GM10847 (cell line): ENCODE measurements around the gene AVP.

ENCODE experiments used
- POLR2A ChIP-seq: IDR thresholded peaks from 2 replicates; pipeline ENCODE4 v1.6.1; 2011; ENCODE audit not compliant: insufficient read length; ENCODE audit errors: extremely low read depth

Gene AVP

DNA sequence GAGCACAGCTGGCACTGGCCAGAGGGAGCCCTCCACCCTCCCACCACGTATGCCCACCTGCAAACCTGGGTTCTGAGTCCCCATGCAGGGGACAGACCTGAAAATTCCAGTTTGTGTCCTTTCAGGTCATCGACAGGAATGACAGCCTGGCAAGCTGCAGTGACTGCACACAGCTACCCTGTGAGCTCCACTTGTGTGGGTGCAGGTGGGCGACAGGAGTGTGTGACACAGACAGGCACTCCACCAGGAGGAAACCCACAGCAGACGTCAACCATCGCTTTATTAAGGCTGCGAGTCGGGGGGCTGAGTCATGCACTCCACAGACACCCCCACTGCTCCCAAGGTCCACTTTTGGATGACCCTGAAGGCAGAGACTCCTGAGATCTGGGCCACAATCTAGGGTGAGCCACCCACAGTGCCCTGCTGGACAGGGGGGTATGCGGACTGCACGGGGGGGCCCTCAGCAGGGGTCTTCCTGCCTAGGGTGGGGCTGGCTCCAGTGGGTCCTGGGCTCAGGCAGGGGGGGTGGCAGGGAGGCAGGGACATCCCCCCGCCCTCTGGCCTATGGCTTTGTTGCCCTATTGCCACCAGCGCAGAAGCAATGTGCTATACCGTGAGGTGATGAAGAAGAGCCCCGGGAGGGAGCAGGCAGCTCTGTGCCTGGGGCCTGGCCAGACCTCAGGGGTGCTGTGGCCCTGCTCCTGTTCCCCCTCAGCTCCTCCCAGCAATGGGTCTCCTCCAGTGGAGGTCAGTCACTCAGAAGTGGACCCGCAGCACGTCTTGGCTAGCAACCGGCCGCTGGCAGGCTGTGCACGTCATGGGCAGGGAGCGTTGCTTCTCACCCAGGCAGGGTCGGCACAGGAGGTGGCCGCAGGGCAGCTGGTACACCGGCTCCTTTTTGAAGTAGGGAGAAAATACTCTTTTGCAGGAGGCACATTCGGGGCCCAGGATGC lies 25.1 kb upstream of the AVP start:
- TF ChIP-seq POLR2A = no peak

DNA sequence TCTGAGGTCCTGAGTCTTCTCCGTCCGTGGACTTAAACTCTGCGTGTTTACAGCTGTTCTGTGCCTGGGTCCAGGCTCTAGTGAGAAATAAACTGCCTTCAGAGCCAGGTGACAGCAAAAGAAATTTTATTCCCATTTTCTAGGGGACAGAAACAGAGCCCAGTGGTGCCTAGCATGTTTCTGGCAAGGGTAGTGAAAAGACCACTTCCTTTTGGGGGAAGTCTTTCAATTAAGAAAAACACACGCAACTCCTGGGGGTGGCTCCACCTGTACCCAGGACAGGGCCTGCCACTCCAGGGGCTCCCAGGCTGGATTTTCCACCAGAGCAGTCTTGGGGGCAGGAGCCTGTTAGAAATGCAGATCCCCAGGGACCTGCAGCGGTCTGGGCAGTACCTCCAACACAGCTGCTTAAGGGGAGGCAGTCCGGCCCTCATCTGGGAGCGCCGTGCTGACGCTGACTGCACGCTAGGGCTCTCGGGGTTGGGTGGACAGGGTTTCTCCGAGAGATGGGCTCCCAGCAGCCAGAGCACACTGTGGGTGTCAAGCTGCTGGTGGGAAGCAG lies 23.0 kb upstream of the AVP start:
- TF ChIP-seq POLR2A = no peak

DNA sequence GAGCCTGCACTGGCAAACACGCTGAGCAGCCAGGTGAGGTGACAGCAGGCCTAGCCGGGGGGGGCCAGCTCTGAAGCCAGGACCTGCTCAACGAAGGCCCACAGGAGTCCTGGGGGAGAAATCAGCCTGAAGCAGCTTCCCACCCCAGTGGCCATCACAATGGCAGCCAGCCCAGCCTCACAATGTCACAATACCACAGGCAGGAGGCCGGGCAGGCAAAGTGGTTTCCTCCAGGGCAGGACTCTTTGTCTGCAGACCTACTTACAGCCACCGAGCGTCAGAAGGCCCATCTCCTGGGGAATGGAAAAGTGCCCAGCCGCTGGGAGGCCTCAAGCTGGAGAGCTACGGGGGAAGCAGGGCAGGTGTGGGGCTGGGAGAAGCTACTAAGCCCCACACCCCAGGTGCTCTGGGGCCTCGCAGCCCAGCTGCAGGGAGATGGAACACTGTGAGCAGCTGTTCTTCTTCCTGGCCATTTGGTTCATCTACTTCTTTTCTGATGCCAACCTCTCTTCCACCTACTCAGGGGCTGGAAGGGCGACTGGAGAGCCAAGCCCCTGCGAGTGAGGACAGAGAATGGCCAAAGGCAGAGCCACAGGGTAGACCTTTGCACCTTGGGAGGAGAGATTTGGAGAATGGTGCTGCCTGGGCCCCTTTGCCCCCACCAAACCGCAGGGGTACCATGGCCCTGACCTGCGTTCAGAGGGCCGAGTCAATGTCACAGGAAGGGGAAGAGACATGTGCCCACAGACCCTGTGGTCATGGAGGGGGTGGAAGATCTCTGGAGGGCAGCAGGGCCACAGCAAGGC lies 22.3 kb upstream of the AVP start:
- TF ChIP-seq POLR2A = no peak

DNA sequence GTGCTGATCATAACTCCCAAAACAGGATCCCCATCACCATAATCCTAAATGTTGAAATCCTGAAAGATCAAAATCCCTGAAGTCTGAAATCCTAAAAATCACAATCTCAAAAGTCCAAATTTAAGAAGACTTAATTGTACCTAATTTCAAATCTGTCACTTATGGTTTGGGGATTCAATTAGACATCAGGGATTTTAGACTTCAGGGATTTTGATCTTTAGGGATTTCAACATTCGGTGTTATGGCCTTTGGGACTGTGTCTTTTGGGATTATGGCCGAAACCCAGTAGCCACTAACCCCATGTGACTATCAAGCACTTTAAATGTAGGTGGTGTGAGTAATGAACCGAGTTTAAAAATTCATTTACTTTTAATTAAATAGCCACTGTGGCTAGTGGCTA lies 21.7 kb upstream of the AVP start:
- no peak for TF ChIP-seq POLR2A

DNA sequence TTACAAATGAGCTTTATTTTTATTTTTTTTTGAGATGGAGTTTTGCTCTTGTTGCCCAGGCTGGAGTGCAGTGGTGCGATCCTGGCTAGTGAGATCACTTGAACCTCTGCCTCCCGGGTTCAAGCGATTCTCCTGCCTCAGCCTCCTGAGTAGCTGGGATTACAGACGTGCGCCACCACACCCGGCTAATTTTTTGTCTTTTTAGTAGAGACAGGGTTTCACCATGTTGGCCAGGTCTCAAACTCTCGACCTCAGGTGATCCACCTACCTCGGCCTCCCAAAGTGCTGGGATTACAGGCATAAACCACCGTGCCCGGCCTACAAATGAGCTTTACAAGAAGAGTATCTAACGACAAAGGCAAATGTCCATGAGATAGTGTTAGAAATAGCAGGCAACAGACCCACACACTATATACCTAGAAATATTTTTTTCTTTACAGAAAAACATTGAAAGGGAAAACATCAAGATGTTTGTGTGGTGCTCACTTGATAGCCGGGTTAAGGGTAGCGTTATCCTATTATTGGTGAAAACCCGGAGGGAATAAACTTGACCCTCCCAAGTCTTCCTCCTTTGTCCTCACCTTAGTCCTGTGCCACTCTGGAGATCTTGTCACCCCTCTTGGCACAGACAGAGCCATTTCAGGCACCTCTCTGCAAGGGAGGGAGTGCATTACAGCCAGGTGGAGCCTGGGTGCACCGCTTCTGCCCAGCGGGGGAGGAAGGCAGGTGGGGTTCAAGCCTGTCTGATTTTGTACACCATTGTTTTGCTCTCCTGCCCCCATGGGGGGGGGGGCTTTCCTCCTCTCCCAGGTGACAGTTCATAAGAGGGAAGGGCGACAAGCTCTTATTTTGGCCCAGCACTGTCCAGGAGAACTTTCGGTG lies 21.0 kb upstream of the AVP start:
- no peak for TF ChIP-seq POLR2A

DNA sequence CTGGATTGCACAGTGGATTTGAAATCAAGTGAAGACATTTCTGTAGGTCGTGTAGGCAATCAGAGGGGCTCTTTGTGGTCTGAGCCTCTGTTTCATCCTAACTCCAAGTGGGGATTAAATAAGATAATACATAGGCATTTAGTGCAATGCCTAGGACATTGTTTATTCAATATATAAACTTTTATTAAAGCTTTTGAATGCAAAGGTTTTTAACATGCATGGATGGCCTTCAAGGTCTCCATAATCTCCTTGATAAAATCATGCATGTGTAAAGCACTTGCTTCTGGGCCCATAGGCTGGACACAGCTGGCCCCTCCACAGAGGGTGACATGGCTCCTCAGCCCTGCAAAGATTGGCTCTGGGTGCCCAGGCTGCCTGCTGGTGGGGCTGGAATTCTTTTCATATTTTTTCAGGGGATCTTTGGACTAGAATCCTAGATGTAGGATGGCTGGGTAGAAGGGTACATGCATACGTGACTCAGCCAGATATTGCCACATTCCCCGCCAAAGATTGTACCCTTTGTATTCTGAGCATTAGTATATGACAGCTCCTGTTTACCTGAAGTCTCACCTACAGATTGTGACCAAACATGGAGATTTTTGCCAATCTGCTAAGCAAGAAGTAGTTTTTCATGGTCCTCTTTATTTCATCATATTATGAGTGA lies 19.0 kb upstream of the AVP start:
- TF ChIP-seq POLR2A = no peak

DNA sequence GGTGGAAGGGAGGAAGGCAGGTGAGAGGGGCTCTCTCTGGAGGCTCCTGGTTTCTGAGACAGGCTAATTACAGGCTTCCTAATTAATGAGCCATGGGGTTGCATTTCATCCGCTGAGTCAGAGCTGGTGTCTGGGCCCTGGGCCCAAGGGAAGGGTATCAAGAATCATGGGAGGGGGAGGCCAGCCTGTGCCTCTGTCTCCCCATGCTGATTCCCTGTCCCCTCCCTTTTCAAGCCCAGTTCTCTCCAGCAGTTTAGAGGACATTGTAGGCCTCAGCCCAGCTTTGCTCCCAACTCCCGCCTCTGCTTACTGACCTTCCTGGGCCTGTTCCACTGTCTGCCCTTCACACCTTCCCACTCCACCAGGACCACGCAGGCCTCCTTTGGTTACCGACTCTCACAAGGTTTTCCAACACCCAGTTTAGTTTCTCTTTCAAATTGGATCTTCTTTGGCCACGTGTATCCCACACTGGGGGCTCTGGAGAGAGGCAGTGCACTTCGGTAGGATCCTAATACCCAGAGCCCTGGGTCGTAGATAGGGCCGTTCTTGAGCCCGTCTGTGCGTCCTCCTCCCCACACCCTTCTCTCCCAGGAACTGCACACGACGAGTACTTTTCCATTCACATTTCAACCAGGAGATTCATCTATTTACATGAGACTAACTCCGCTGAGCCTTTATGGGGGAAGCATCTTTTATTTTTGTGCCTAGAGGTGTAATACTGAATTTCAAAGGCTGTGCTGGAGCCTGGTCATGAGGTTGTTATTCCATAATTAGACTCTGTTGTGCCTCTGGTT lies 18.2 kb upstream of the AVP start:
- no peak for TF ChIP-seq POLR2A

DNA sequence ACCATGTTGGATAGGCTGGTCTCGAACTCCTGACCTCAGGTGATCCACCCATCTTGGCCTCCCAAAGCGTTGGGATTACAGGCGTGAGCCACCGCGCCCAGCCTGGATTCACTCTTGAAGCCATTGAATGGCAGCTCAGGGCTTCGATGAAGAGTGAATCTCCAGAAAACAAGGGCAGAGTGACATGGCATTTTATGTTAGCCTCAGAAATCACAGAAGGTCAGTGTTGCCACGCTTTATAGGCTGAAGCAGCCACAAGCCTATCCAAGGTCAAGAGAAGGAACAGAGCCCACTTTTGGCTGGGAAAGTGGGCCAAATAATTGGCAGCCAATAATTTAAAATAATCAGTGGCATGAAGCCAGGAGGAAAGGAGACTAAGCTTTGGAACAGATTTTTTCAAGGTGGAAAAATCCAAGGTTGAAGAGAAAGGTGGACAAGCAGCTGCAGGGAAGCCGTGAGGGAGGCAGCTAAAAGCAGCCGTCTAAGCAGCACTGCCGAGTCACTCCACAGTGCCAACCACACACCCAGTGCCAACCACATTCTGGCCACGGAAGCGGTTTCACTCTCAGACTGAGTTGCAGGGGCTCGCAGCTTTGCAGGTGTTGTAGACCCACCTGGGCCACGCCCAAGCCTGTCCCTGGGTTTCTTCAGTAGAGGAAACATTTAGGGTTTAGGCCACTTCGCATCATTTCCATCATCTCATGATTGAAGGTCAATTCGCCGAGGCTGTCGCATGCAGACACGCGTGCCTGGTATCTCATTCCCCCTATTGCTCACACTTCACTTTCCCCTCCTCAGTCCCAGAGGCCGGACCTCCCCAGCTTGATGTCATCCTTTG lies 17.4 kb upstream of the AVP start:
- TF ChIP-seq POLR2A = no peak

DNA sequence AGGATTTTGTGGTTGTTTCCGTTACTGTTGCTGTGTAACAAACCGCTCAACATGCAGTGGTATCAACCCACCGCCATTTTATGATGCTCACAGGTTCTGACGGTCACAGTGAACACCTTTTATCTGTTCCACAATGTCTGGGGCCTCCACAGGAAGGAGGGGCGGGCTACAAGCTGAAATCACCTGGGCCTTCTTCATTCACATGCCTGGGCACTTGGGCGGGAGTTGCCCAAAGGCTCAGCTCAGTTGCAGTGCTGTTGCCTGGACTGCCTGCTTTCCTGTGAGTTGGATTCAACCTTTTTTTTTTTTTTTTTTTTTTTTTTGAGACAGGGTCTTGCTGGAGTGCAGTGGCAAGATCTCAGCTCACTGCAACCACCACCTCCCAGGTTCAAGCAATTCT lies 16.7 kb upstream of the AVP start:
- TF ChIP-seq POLR2A = no peak

DNA sequence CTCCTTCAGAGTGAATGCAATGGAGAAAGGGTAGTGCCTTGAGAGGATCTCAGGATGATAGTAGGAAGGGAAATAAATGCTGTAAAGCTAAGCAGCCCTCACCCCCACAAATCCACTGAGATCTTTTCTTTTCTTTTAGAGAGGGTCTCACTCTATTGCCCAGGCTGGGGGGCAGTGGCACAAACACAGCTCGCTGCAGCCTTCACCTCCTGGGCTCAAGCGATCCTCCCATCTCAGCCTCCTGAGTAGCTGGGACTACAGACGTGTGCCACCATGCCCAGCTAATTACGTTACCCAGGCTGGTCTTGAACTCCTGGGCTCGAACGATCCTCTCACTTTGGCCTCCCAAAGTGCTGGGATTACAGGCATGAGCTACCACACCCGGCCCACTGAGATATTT lies 16.0 kb upstream of the AVP start:
- TF ChIP-seq POLR2A = no peak

DNA sequence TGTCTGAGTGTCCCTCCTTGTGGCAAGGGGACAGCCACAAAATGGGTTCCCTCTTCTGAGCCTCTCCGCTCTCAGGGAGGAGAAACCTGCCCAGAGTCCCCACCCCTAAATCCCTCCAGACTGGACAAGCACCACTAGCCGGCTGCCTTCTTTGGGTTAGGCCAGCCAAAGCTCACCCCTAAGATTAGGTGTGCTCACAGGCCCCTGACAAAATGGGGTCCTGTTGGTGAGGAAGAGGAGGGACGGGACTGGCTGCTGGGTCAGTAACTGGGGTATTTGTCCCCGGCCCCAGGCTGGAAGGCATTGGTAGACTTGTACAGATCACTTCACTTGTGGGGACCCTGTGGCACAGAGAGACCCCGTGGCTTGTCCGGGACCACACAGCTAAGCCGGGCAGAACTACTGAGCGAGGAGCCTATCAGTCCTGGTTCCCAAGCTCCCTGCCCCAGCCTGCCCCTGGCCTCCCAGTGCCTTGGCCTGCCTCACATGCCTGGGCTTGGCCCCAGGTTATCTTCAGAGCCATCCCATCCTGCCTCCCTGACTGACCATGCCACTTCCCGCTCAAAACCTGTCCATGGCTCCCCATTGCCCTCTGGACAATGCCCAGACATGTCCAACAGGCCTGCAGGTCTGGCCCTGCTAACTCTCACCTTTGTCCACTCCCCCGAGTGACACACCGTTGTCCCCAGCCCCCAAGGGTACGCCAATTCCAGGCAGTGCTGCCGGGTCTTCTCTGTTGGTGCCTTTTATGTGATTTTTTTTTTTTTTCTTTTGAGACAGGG lies 10.5 kb upstream of the AVP start:
- no peak for TF ChIP-seq POLR2A

DNA sequence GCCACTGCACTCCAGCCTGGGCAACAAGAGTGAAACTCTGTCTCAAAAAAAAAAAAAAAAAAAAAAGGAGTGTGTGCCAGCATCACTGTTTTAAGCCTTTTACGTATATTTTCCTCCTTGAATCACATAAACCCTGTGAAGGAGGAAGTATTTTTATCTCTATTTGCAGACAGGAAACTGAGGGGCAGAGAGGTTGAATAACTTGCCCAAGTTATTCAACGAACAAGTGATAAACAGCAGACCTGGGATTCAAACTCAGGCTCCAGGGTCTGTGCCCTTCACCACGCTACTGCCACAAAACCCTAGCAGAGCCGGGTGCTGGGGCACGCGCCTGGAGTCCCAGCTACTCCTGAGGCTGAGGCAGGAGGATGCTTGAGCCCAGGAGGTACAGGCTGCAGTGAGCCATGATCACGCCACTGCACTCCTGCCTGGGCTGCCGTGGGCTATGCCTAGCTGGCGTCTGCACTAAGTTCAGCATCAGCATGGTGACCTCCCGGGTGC lies 9.4 kb upstream of the AVP start:
- no peak for TF ChIP-seq POLR2A
